Activated CD4-positive, alpha-beta T cell treated with anti-CD3 and anti-CD28 coated beads, Interleukin-2, amount 50 U/mL, for 48 hours (primary cell): Measurements from ENCODE around the gene TOR2A.
"Not testable (repeated sequence)": the region's sequence is repeated elsewhere in the genome, so short reads cannot be mapped to it uniquely, and the experiment has no call there.

Source experiments
- DNase-seq, 2 experiments: peaks; one replicate each; pipeline ENCODE4 v3.0.0-alpha.2; 2020

The TOR2A gene

DNA sequence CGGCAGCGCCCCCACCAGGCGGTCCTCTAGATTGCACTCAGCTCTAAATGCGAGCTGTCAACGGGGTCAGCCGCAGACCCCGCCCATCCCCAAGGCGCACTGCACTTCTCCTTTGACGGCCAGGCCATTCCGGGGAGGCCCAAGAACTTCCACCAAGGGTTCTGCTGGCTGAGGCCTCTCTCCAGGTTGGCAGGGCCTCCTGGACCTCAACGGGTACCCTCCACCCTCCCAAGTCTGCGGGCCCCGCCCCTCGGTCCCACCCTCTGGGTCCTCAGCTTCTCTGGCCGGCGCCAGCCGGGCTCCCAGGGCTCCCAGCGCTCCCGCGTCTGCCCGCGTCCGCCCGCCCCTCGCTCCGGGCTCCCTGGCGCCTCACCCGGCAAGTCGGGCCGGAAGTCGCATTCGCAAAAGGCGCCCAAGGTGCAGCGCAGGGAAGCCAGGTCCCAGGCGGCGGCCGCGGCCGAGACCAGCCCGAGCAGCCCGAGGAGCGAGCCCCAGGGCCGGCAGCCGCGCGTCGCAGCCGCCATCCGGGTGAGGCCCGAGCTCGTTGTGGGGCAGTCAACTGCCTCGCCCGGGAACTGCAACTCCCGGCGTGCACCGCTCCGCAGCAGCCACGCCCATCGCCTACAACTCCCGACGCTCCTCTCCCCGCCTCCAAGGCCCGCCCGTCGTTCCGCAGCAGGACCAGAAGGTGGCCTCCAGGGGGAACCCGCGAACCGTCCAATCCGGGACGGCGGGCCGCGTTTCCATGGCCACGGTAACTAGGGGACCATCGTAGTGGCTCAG lies at the start of gene TOR2A:
TOR2A (minus strand) TSS at position 548 of the 783 bp plus-strand sequence; CDS start at position 524, 24 bp downstream.
- peak; percentile 99 for DNase-seq

DNA sequence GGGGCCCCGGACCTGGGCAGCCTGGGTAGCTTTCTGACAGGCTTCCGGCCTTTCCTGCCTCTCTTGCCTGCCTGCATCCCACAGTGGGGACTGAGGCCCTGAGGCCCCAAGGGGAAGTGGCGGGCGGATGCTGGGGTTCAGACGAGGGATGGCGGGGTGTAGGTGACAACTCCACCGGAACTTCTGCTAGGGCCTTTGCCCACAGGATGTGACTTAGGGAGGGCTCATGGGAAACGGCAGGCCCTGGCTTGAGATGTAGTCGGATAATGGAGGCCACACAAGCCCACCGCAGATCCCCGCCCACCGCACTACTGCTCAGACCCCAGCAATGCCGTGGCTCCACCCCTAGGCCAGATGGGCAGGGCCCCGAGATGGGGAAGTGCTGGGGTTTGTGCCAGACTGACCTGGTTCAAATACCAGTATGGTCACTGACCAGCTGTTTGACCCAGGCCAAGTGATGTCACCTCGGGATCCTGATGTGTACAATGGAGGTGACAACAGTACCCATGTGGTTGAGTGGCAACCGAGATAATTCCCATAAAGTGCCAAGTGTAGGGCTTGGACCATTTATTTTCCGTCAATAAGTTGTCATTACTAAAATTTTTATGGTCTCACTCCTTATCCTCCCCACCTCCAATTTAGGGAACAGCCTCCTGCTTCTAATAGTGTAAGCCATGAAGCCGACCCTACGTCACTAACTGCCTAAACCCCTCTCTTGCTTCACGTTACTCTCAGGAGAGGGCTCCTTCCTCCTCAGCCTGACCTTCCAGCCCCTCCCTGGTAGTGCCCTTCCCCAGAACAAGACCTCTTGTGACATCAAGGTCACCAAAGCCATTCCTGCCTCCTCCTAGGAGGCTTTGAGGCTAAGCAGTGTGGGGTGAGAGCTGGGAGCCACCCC lies 48.3 kb upstream of the TOR2A start:
- DNase-seq = peak; percentile 71 to 76

DNA sequence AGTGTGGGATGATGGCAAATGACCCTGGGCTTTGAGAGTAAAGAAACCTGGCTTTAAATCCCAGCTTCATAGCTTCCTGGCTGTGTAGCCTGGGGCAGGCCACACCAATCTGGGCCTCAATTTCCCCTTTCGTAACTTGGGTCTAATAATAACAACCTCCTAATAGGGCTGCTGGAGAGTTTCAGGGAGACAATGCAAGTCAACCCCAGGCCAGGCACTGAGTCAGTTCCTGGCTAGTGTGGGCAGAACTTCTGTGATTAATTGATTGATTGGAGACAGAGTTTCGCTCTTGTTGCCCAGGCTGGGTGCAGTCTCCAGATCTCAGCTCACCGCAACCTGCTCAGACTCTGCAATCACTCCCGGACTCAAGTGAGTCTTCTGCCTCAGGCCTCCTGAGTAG lies 46.7 kb upstream of the TOR2A start:
- DNase-seq = peak in 1 of 2 experiments; percentile 18

DNA sequence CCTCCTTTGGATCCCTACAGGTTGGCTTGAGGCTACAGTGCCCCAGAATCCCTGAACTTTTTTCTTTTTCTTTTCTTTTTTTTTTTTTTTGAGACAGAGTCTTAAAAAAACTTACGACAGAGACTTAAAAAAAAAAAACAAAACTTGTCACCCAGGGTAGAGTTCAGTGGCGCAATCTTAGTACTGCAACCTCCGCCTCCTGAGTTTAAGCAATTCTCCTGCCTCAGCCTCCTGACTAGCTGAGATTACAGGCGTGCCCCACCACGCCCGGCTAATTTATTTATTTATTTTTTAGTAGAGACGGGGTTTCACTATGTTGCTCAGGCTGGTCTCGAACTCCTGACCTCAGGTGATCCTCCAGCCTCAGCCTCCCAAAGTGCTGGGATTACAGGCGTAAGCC lies 45.8 kb upstream of the TOR2A start:
- not testable (repeated sequence) for DNase-seq

DNA sequence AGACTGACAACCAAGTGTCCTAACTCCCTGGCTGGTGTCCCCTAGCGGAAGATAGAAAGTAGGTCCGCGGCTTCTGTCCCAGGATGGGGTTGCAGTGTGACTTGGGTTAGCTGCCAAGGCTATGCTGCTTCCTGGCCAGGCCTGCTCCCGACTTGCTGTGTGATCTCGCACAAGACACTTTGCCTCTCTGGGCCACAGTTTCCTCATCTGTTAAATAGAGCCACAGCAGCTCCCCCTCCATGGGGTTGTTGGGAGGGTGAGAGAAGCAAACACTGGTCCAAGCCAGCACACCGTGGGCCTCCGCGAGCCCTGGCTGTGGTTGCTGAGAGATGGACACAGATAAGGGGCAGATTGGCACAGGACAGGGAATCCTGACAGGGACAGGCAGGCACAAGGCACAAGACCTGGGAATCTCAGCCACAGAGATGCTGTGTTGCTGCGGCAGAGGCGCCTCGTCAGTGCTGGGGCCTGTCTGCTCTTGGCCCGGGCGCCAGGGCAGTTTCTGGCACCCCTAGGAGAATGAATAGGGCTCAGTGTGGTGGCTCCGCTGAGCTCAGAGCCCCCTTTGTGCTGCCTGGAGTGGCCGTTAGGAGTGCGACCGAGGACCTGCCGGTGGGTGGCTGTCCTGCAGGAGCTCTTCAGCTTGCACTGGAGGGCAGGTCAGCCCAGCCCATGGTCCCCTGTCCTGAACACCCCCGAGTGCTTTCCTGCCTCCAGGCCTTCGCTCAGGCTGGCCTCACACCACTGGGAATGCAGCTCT lies 45.2 kb upstream of the TOR2A start:
- peak in 1 of 2 experiments; percentile 10 for DNase-seq

DNA sequence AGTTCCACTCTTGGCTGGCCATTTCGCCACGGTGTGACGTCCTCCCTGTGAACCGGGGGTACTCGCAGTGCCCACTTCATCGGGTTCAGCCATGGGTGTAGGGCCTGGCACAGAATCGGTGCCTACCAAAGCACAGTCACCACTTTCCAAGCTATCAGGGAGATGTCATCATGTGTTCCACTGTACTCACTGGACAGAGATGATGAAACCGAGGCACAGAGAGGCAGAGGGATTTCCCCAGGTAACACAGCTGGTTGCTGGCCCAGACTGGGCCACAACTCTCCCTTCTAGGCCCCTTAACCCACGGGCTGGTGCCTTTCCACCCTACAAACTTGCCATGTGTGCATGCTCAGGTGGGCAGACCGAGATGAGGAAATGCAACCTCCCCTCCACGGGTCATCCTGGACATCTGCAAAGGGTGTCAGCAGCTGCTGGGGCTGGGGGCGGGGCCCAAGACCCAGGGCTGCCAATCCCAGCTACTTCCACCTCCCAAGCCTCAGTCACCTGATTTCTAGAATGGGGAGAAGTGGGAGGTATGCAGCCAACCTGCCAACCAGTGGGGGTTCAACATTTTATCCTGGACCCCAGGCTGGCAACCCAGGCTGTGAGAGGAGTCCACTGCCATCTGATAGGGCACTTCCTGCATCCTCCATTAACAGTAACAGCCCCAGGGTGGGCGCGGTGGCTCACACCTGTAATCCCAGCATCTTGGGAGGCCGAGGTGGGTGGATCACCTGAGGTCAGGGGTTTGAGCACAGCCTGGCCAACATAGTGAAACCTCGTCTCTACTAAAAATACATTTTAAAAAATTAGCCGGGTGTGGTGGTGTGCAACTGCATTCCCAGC lies 44.3 kb upstream of the TOR2A start:
- DNase-seq = peak; percentile 62 to 74

DNA sequence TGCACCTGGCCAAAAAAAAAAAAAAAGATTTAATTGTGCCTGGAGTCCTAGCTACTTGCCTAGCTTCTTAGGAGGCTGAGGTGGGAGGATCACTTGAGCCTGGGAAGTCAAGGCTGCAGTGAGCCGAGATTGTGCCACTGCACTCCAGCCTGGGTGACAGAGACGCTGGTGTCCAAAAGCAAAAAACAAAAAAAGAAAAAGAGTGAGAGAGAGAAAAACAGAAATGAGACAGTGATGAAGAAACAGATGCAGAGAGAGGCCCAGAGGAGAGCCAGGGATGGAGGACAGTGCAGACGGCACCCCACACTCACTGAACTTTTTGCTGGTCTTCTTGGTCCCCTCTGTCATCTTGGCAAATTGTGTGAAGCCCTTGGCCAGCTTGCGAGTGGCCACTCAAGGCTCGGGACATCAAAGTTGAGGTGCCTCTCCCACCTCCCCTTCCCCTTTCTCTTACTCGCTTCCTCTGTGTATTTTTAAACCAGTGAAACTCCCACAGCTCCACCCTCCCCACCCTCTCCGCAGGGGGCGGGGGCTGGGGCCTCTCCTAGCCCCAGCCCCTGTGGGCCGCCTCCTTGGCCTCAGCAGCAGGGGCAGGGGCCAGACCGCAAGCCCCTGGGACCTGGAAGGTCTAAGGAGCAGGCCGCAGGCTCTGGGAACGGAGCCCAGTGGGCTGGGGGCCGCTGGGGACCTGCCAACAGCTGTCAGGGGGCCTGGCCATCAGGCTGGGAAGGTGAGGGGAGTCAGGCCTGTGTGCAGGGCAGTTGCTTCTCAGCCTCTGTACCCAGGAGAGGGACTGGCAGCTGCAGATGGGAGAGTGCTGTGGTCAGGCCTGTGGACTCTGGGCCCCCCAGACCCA lies 43.4 kb upstream of the TOR2A start, which contains the start of gene SH2D3C:
SH2D3C (minus strand) TSS at position 387 of the 856 bp plus-strand sequence; CDS start at position 348, 39 bp downstream.
- DNase-seq = peak; percentile 61 to 69

DNA sequence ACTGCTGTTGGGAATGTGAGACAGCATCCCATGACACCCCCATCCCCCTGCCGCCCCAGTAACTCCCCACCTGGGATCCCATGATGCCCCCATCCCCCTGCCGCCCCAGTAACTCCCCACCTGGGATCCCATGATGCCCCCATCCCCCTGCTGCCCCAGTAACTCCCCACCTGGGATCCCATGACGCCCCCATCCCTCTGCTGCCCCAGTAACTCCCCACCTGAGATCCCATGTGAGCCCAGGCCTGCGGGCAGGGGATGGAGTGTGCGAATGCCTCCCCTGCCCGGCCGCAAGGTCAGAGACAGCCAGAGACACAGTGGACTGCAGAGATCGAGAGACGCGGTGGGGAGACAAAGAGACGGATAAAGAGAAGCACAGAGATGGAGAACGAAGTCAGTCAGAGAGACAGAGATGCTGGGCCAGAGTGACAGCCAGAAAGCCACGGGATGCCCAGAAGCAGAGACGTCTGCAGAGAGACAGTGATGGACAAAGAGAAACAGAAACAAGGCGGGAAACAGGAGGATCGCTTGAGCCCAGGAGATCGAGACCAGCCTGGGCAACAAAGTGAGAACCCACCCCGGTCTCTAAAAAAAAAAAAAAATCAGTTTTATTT lies 42.4 kb upstream of the TOR2A start:
- peak in 1 of 2 experiments; percentile 29 for DNase-seq

DNA sequence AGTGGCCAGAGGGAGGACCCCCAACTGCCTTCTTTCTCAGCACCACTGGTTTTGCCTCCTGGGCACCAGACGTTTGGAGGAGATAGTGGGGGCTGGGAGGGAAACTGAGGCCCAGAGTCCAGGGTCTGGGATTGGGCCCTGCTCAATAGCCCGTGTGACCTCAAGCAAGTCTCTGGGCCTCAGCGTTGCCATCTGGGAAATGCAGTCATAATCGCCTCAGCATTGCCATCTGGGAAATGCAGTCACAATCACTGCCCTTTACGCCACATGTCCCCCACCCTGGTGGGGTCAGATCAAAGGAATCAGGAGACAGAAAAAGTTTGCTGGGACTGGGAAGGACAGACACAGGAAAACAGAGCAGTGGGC lies 41.8 kb upstream of the TOR2A start:
- peak; percentile 36 to 45 for DNase-seq

DNA sequence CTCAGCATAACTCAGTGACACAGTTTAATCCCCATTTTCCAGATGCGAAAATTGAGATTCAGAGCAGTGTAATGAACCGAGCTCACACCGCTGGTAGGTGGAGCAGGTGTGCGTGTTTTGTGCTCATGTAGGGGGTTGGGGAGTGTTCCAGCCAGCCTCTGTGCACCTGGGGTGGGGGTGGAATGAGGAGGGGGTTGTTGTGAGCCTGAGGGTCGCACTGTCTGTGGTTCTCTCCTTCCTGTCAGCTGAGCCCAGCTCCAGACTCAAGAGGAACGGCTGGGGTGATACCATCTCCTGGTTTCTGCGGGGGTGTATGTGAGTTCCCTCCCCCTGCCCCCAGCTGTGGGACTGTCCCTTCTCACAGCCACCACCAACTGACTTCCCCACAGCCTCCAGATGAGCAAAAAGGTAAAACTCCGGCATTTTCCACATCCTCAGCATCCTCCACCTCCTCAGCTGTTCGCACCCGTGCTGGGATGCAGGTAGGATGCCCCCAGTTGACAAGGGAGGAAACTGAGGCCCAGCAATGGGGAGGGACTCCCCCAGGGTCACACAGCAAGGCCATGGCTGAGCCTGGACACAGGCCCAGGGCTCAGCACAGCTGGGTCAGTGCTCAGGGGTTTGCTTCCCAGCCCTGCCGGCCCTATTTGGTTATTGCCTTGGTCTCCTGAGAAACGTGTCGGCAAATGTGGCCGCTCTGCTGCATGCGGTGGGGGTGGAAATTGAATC lies 41.3 kb upstream of the TOR2A start:
- DNase-seq = peak; percentile 77 to 82

DNA sequence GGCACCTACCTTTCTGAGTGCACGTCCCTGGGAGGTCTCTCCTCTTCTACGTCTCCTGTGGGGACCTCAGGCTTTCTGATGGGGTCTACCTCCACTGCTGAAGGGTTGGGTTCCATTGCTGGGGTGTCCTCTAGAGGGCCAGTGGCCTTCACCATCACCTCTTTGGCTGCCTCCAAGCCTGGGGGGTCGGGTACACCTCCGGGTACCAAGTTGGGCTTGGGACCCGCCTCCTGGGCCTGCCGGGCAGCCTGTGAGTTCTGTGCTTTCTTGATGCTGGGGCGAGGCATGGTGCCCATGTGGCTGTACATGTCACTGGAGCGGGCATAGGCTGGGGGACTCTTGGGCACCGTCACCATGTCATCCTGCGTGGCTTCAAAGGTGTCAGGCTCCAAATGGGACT lies 38.9 kb upstream of the TOR2A start:
- DNase-seq = no peak

DNA sequence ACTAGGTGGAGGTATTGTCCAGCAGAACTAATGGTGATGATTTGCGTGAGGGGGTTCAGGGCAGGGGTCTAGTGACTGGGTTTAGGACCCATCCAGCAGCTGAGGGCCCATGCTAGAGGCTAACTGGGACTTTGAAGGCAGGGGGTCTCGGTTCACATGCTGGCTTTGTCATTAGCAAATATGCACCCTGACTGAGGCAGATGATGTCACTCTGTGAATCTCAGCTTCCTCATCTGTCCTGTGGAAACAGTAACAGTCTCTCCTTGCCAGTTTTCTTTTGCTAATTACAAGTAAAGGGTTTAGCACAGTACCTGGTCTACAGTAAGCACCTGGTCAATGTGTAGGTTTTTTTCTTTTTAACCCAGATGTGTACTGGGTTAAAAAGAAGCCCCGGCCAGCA lies 38.2 kb upstream of the TOR2A start:
- DNase-seq = no peak

DNA sequence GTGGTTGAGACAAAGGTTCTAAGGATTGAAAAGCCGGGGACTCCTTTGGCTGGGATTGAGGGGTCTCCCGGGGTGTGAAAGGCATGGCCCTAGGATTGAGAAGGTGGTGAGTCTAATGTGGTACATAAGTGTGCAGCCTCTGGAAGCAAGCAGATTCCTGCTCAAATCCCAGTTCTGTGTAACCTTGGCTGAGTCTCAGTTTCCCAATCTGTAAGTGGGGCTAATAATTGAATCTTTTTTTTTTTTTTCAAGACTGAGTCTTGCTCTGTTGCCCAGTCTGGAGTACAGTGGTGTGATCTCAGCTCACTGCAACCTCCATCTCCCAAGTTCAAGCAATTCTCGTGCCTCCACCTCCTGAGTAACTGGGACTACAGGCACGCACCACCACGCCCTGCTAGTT lies 37.5 kb upstream of the TOR2A start:
- DNase-seq = no peak

DNA sequence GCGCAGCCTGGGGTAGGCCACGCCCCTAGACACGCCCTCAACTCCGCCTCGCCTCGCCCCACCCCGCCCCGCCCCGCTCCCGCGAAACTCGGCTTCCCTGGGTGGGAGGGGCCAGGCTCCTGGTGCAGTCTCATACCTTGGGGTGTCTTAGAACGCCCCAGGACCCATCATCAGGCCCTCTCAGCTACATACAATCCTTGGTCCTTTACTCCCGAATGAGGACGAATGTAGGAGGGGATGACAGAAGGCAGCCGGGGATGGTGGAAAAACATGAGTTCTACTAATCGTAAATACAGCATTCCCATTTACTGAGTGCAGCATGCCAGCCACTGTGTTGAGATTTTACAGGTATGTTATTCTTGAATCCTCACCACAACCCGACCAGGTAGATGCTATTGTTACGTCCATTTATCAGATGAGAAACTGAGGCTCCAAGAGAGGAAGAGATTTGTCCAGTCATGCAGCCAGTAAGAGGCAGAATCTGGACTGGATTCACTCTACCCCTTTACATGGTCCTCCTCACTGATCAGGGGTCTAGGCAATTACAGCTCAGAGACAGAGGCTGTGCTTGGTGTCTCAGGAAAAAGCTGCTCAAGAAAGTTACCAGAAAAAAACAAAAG lies 36.6 kb upstream of the TOR2A start:
- DNase-seq = peak in 1 of 2 experiments; percentile 98

DNA sequence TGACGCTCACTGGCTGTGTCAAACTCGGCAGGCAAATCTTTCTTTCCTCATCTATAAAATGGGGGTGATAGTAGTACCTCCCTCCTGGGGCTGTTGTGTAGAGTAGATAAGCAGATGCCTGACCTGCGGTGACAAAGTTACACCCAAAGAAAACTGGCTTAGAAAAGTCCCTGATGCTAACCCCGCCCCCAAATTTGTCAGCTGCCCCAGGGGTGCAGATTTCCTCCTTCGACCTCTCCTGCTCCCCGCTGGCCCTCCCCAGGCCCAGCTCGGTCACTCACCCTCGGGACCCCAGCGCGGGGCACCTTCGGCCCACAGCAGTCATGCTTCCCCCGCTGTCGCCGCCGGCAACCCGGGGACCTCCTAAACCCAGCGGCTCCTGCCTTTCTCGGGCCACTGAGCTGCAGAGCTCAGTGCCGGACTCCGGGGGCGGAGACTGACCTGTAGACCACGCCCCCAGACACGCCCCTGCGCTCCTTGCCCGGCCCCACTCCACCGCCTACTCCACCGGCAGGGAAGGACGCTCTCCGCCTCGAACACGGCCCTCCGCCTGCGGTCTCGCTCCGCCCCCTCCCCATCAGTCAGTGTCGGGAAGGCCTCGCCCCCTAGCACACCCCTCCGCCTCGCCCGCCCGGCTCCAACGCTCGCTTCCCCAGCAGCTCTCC lies 35.9 kb upstream of the TOR2A start:
- DNase-seq = peak in 1 of 2 experiments; percentile 99

DNA sequence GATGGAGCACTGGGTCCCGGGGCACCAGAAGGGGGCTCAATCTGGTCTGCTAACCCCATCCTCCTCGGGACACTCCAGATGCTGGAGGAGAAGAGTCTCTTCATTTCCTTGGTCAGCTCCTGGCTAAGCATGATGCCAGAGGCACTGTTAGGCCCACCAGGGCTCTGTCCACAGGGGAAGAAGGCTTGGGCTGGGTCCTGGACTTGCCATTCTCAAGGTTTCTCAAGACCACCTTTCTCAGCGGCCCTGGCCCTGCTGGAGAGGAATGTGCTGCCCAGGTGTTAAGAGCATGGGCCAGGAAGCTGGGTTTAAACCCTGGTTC lies 35.5 kb upstream of the TOR2A start:
- DNase-seq = no peak

DNA sequence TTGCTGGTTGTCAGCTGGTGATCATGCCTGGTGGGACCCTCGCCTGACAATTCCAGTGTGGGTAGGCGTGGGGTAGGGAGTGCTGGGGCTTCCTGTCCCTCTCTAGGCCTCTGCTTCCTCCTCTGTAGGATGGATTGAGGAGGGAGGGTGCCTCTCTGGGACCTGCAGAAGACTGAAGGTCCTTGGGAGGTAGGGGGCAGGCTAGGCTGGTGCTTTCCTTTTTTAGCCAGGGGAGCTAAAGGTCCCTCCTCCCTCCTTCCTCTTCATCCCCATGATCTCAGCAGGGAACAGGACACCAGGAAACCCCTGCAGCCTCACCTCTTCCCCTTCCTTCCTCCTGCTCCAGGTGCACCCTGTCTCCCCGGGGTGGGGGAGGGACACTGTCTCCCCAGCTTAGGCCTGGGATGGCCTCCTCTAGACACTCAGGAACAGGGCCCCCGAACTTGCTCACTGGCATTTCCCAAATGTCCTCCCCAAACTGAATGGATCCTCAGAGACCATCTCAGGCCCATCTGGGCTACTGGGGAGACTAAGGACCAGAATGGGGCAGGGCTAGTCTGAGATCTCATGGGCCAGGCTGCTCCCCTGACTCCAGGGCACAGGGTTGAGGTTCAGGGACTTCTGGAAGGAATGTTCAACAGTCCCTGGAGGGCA lies 35.0 kb upstream of the TOR2A start:
- DNase-seq = no peak

DNA sequence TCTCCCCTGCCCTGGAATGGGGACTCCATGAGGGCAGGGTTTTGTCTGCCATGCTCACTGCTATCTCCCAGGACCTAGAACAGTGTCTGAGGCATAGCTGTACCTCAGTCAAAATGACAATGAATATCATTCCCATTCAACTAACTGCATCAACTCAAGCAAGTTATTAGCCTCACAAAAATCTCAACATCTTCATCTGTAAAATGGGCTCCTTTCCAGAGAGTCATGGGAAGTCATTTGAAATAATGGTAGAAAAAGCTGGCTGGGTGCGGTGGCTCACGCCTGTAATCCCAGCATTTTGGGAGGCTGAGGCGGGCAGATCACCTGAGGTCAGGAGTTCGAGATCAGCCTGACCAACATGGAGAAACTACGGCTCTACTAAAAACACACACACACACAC lies 34.0 kb upstream of the TOR2A start:
- no peak for DNase-seq
